ENCODE results near the gene FAM118B.
"Not testable (repeated sequence)": the region's sequence is repeated elsewhere in the genome, so short reads cannot be mapped to it uniquely, and the experiment has no call there.

The FAM118B gene

GRCh38 chr11:126277322-126277721, 65.7 kb downstream of the FAM118B start:
- no peak for DNase-seq (ENCODE audit: low spot score)

- peak; percentile 45 for DNase-seq (ENCODE audit: low spot score)
Observed at GRCh38 chr11:126277780-126278179, 66.2 kb downstream of the FAM118B start.

- no peak for DNase-seq (ENCODE audit: low spot score)
Observed at GRCh38 chr11:126279191-126279590, 67.6 kb downstream of the FAM118B start.

- DNase-seq (ENCODE audit: low spot score): no peak
Observed at GRCh38 chr11:126280595-126280994, 69.0 kb downstream of the FAM118B start.

GRCh38 chr11:126281245-126281644, 69.7 kb downstream of the FAM118B start:
- DNase-seq (ENCODE audit: low spot score): no peak

GRCh38 chr11:126281666-126282175, 70.1 kb downstream of the FAM118B start:
- no peak for DNase-seq (ENCODE audit: low spot score)

GRCh38 chr11:126282361-126282735, 70.8 kb downstream of the FAM118B start:
- peak; percentile 39 for DNase-seq (ENCODE audit: low spot score)

GRCh38 chr11:126282736-126283591, 71.4 kb downstream of the FAM118B start, which contains the start of gene TIRAP:
Gene TIRAP (plus strand): TSS chr11:126283093. CDS start chr11:126290895, 7,802 bp downstream.
- peak; percentile 64 for DNase-seq (ENCODE audit: low spot score)

GRCh38 chr11:126284829-126285228, 73.2 kb downstream of the FAM118B start:
- DNase-seq (ENCODE audit: low spot score): no peak

- DNase-seq (ENCODE audit: low spot score): no peak
Observed at GRCh38 chr11:126288237-126288636, 76.7 kb downstream of the FAM118B start.

GRCh38 chr11:126290887-126291286, 79.3 kb downstream of the FAM118B start:
- DNase-seq (ENCODE audit: low spot score): no peak

- no peak for DNase-seq (ENCODE audit: low spot score)
Observed at GRCh38 chr11:126293726-126294125, 82.1 kb downstream of the FAM118B start.

GRCh38 chr11:126297004-126297403, 85.4 kb downstream of the FAM118B start:
- no peak for DNase-seq (ENCODE audit: low spot score)

GRCh38 chr11:126303623-126304456, 92.3 kb downstream of the FAM118B start, which contains the start of gene DCPS:
Gene DCPS (plus strand): TSS chr11:126304060. CDS start chr11:126304081, 21 bp downstream.
- DNase-seq (ENCODE audit: low spot score): peak; percentile 86

GRCh38 chr11:126304457-126305075, 93.0 kb downstream of the FAM118B start:
- DNase-seq (ENCODE audit: low spot score): no peak

GRCh38 chr11:126305699-126306098, 94.1 kb downstream of the FAM118B start:
- no peak for DNase-seq (ENCODE audit: low spot score)

GRCh38 chr11:126307706-126308105, 96.1 kb downstream of the FAM118B start:
- DNase-seq (ENCODE audit: low spot score): no peak

- no peak for DNase-seq (ENCODE audit: low spot score)
Observed at GRCh38 chr11:126308271-126308671, 96.7 kb downstream of the FAM118B start.

GRCh38 chr11:126308771-126309170, 97.2 kb downstream of the FAM118B start:
- DNase-seq (ENCODE audit: low spot score): not testable (repeated sequence)

- peak; percentile 62 for DNase-seq (ENCODE audit: low spot score)
Observed at GRCh38 chr11:126310200-126310991, 98.8 kb downstream of the FAM118B start.

- no peak for DNase-seq (ENCODE audit: low spot score)
Observed at GRCh38 chr11:126310992-126311310, 99.4 kb downstream of the FAM118B start.

Measured in HuH-7.5 (cell line).